ENCODE data around the gene AP4S1. TPM values are rescaled to one million over a fixed set of nuclear protein-coding genes. Genes with fewer than 3 reads are reported as not detected.
A peak's percentile ranks its signal among the peaks of the same experiment; 100 is the strongest.

Gene AP4S1
- total RNA-seq, 4 donors from 2014 or later: 2.9 to 12.8 (median 9.2) TPM

GRCh38 chr14:31020834-31021575, 4.4 kb upstream of the AP4S1 start:
- TF ChIP-seq CTCF (IDR thresholded peaks at IDR 0.05 in 4 of 5, conservative IDR thresholded peaks at IDR 0.05 in 1 of 5) (no peak), POLR2A (IDR thresholded peaks at IDR 0.05) (no peak)
- peaks cover 0 to 13% of the 10 kb centered on the region in 2 donors for H3K36me3 ChIP-seq
- peaks cover 29 to 34% of the 10 kb centered on the region in 2 donors for H3K4me1 ChIP-seq
- H3K4me3 ChIP-seq: no peak overlapping the region
- intact Hi-C loops (cut with DNase I; ENCODE audit: low total_unique reads): loop anchor here (10.0 kb wide), 1 partner anchor 1184 kb away; the partner anchor contains the start of genes RNU6-7 and RNU6-8
- H3K27me3 ChIP-seq: no peaks in the 10 kb centered on the region
- H3K9me3 ChIP-seq: no peaks in the 10 kb centered on the region
- peak overlapping the region in 3 of 4 donors; percentile 16 to 37 (median 36) for H3K27ac ChIP-seq
- ATAC-seq (no peak), DNase-seq (no peak)
- in situ Hi-C loops (cut with MboI; ENCODE audit: low sequenced_read_pairs in 4 of 4): no loop called here

GRCh38 chr14:31021576-31021949, 3.9 kb upstream of the AP4S1 start:
- Histone ChIP-seq H3K4me3 (no peak overlapping the region), H3K36me3 (peaks cover 0 to 13% of the 10 kb centered on the region in 2 donors), H3K27ac (peak overlapping the region in 3 of 4 donors; percentile 16 to 37 (median 36)), H3K4me1 (peaks cover 29 to 31% of the 10 kb centered on the region in 2 donors), H3K27me3 (no peaks in the 10 kb centered on the region), H3K9me3 (no peaks in the 10 kb centered on the region)
- DNase-seq (no peak), ATAC-seq (no peak)
- in situ Hi-C loops (cut with MboI; ENCODE audit: low sequenced_read_pairs in 4 of 4) (no loop called here), intact Hi-C loops (cut with DNase I; ENCODE audit: low total_unique reads) (loop anchor here (10.0 kb wide), 1 partner anchor 1183 kb away; the partner anchor contains the start of genes RNU6-7 and RNU6-8)
- TF ChIP-seq CTCF (IDR thresholded peaks at IDR 0.05 in 4 of 5, conservative IDR thresholded peaks at IDR 0.05 in 1 of 5) (no peak), POLR2A (IDR thresholded peaks at IDR 0.05) (no peak)

GRCh38 chr14:31022386-31022785, 3.1 kb upstream of the AP4S1 start:
- Histone ChIP-seq H3K27me3 (no peaks in the 10 kb centered on the region), H3K9me3 (no peaks in the 10 kb centered on the region), H3K4me1 (peaks cover 31 to 35% of the 10 kb centered on the region in 2 donors), H3K36me3 (peaks cover 0 to 13% of the 10 kb centered on the region in 2 donors), H3K27ac (peak overlapping the region in 3 of 4 donors; percentile 95 to 100 (median 100)), H3K4me3 (no peak overlapping the region)
- intact Hi-C loops (cut with DNase I; ENCODE audit: low total_unique reads) (loop anchor here (10.0 kb wide), 1 partner anchor 1182 kb away; the partner anchor contains the start of genes RNU6-7 and RNU6-8), in situ Hi-C loops (cut with MboI; ENCODE audit: low sequenced_read_pairs in 4 of 4) (no loop called here)
- DNase-seq (no peak), ATAC-seq (no peak)
- TF ChIP-seq POLR2A (IDR thresholded peaks at IDR 0.05) (no peak), CTCF (IDR thresholded peaks at IDR 0.05 in 4 of 5, conservative IDR thresholded peaks at IDR 0.05 in 1 of 5) (no peak)

GRCh38 chr14:31024010-31024480, 1.4 kb upstream of the AP4S1 start:
- intact Hi-C loops (cut with DNase I; ENCODE audit: low total_unique reads) (loop anchor here (10.0 kb wide), 1 partner anchor 1181 kb away; the partner anchor contains the start of genes RNU6-7 and RNU6-8), in situ Hi-C loops (cut with MboI; ENCODE audit: low sequenced_read_pairs in 4 of 4) (no loop called here)
- DNase-seq (no peak), ATAC-seq (no peak)
- Histone ChIP-seq H3K4me3 (peak overlapping the region; percentile 90 to 98 (median 92)), H3K27me3 (no peaks in the 10 kb centered on the region), H3K4me1 (peaks cover 32 to 33% of the 10 kb centered on the region in 2 donors), H3K9me3 (no peaks in the 10 kb centered on the region), H3K27ac (peak overlapping the region; percentile 95 to 100 (median 100)), H3K36me3 (peaks cover 0 to 13% of the 10 kb centered on the region in 2 donors)
- no peak for TF ChIP-seq POLR2A (IDR thresholded peaks at IDR 0.05)
- no peak for TF ChIP-seq CTCF (IDR thresholded peaks at IDR 0.05 in 4 of 5, conservative IDR thresholded peaks at IDR 0.05 in 1 of 5)
